HepG2 (cell line): ENCODE data around the gene TRPV6. TPM values are rescaled to one million over a fixed set of nuclear protein-coding genes. Genes with fewer than 3 reads are reported as not detected.

Experiments used
- ATAC-seq: fragments of 200-7000 bp; cut with Tn5 transposase; 3 replicates; pipeline ENCODE4 v1.9.1; 2020; ENCODE audit warnings: mild to moderate bottlenecking, moderate library complexity
- BruUV-seq: library from RNA; stranded (reverse); fragments of 400-500 nt; replicated peaks from 2 replicates; lab custom pipeline; 2021; lab: Mats Ljungman, UMichigan
- CTCF ChIA-PET: fragments of 300-600 bp; formaldehyde crosslinking; extraction: SDS; loops from one replicate; lab custom pipeline; 2021; ENCODE audit warnings: low total read pairs, inconsistent platforms, low intra/inter-chr PET ratio; lab: Yijun Ruan, JAX
- POLR2A ChIA-PET: fragments of 350-600 bp; sonication (Branson Sonifier 250); formaldehyde crosslinking; loops from one replicate; lab custom pipeline; 2020; ENCODE audit warnings: antibody characterized with exemption, inconsistent platforms; lab: Yijun Ruan, JAX
- DNase-seq: peaks from one replicate; pipeline ENCODE4 v3.0.0-alpha.2; 2015; ENCODE audit warnings: low spot score
- FAIRE-seq: peaks from 3 replicates; lab custom pipeline; 2011; peaks lifted over from hg19 to GRCh38; lab: Jason Lieb, UNC
- H2AFZ ChIP-seq: one replicate; pipeline ENCODE4 v1.6.1; 2011; ENCODE audit warnings: low read length, inconsistent platforms
- H3K27ac ChIP-seq: fragments of 300-600 bp; 3 replicates; pipeline ENCODE4 v1.8.0; 2011; ENCODE audit warnings: mixed run types, mild to moderate bottlenecking, mixed read lengths, low read length, inconsistent platforms; ENCODE audit not compliant: insufficient read depth; ENCODE audit errors: extremely low read length
- H3K27me3 ChIP-seq, 2 experiments: fragments of 200-600 bp in 1 of 2; 2 replicates in 1 of 2; 3 replicates in 1 of 2; pipeline versions ENCODE4 v1.6.0 to v1.8.0; 2011; ENCODE audit warnings: low read length in 2 of 2, mild to moderate bottlenecking in 2 of 2, moderate library complexity in 2 of 2, inconsistent platforms in 1 of 2; ENCODE audit not compliant: insufficient read depth in 2 of 2, control insufficient read depth in 1 of 2
- H3K36me3 ChIP-seq, 2 experiments: fragments of 200-600 bp in 1 of 2; replicated peaks in 1 of 2; 2 replicates in 1 of 2; 3 replicates in 1 of 2; pipeline versions ENCODE4 v1.5.1 to v1.8.0; 2011; ENCODE audit warnings: low read length in 2 of 2, inconsistent platforms in 1 of 2; ENCODE audit not compliant: insufficient read depth in 2 of 2, control insufficient read depth in 1 of 2
- H3K4me1 ChIP-seq: 2 replicates; pipeline ENCODE4 v1.5.1; 2012; ENCODE audit warnings: low read length, inconsistent platforms; ENCODE audit not compliant: insufficient read depth
- H3K4me2 ChIP-seq: 2 replicates; pipeline ENCODE4 v1.6.0; 2011; ENCODE audit warnings: low read depth, low read length, inconsistent platforms
- H3K4me3 ChIP-seq, 3 experiments: fragments of 200-600 bp in 1 of 3; sonication (generic), shearing (Covaris generic) in 1 of 3; replicated peaks in 1 of 3; 2 replicates each; pipeline ENCODE4 v1.5.1; 2011 to 2016; ENCODE audit warnings: low read length in 3 of 3, inconsistent platforms in 2 of 3, low read depth in 2 of 3, mild to moderate bottlenecking in 2 of 3, control low read depth in 1 of 3, mixed read lengths in 1 of 3; ENCODE audit not compliant: insufficient read depth in 1 of 3
- H3K79me2 ChIP-seq: one replicate; pipeline ENCODE4 v1.6.1; 2011; ENCODE audit warnings: low read length, inconsistent platforms; ENCODE audit not compliant: insufficient read depth
- H3K9ac ChIP-seq: 2 replicates; pipeline ENCODE4 v1.6.0; 2011; ENCODE audit warnings: mild to moderate bottlenecking, low read depth, low read length, inconsistent platforms; ENCODE audit not compliant: insufficient read depth
- H3K9me3 ChIP-seq: 2 replicates; pipeline ENCODE4 v1.5.1; 2012; ENCODE audit warnings: mild to moderate bottlenecking, low read length
- H4K20me1 ChIP-seq: 2 replicates; pipeline ENCODE4 v1.6.0; 2011; ENCODE audit warnings: inconsistent platforms, mild to moderate bottlenecking, low read length, moderate library complexity; ENCODE audit not compliant: insufficient read depth
- FOXM1 ChIP-seq: sonication (generic); formaldehyde crosslinking; IDR thresholded peaks from 2 replicates; pipeline ENCODE4 v1.5.0; 2020; ENCODE audit warnings: missing genetic modification reagents
- KAT2B ChIP-seq: fragments of 150-350 bp; IDR thresholded peaks from 2 replicates; pipeline ENCODE4 v1.6.1; 2014; ENCODE audit warnings: low read depth, low read length, borderline replicate concordance
- MTF2 ChIP-seq: sonication (generic); formaldehyde crosslinking; IDR thresholded peaks from 2 replicates; pipeline ENCODE4 v1.5.0; 2020; ENCODE audit warnings: missing genetic modification reagents, borderline replicate concordance
- MYNN ChIP-seq: sonication (generic); formaldehyde crosslinking; IDR thresholded peaks from 2 replicates; pipeline ENCODE4 v1.4.0; 2020; ENCODE audit warnings: mild to moderate bottlenecking, low read depth, missing genetic modification reagents
- NBN ChIP-seq: fragments of 450-650 bp; conservative IDR thresholded peaks from 2 replicates; pipeline ENCODE4 v1.6.1; 2017
- NR2F1 ChIP-seq, 2 experiments: fragments of 450-650 bp in 1 of 2; formaldehyde crosslinking in 1 of 2; IDR thresholded peaks; 2 replicates each; pipeline versions ENCODE4 v1.5.0 to v1.6.1; 2016 to 2020; ENCODE audit warnings: mild to moderate bottlenecking in 1 of 2, missing compliant biosample characterization in 1 of 2, missing genetic modification reagents in 1 of 2, moderate library complexity in 1 of 2
- REPIN1 ChIP-seq: sonication (generic); formaldehyde crosslinking; IDR thresholded peaks from 2 replicates; pipeline ENCODE4 v1.8.0; 2022; ENCODE audit warnings: missing genetic modification reagents, low read depth, mild to moderate bottlenecking, borderline replicate concordance
- SAP130 ChIP-seq: IDR thresholded peaks from 2 replicates; pipeline ENCODE4 v1.6.1; 2016; ENCODE audit warnings: low read depth
- YY1 ChIP-seq: IDR thresholded peaks from 2 replicates; pipeline ENCODE4 v1.6.1; 2011; ENCODE audit warnings: low read length, low read depth, moderate library complexity, mild to moderate bottlenecking; ENCODE audit not compliant: insufficient read depth, insufficient replicate concordance
- ZMYM2 ChIP-seq: sonication (generic); formaldehyde crosslinking; IDR thresholded peaks from 2 replicates; pipeline ENCODE4 v1.8.0; 2022; ENCODE audit warnings: mild to moderate bottlenecking, missing genetic modification reagents
- ZNF101 ChIP-seq: sonication (generic); formaldehyde crosslinking; IDR thresholded peaks from 2 replicates; pipeline ENCODE4 v1.4.0; 2020; ENCODE audit warnings: mild to moderate bottlenecking, low read depth, missing genetic modification reagents, borderline replicate concordance
- ZNF503 ChIP-seq: sonication (generic); formaldehyde crosslinking; IDR thresholded peaks from 2 replicates; pipeline ENCODE4 v1.4.0; 2020; ENCODE audit warnings: missing genetic modification reagents
- ZNF652 ChIP-seq: IDR thresholded peaks from 2 replicates; pipeline ENCODE4 v1.6.1; 2016; ENCODE audit warnings: low read depth, borderline replicate concordance
- WGBS: methylation state at CpG from one replicate; pipeline ENCODE4 v1.1.6; 2017; ENCODE audit warnings: low lambda C conversion rate; 5-methylcytosine and 5-hydroxymethylcytosine counted together
- in situ Hi-C: cut with HindIII; loops from 2 replicates; pipeline ENCODE4 v1.10.0; 2017; ENCODE audit warnings: low pct_unique_long_range_greater_than_20kb; ENCODE audit not compliant: extremely low pct_ligation_motif_present
- intact Hi-C: fragments of 100-400 bp; cut with micrococcal nuclease; formaldehyde crosslinking; loops from one replicate; pipeline ENCODE4 v1.10.0; 2022; ENCODE audit not compliant: unreplicated experiment
- polyA plus RNA-seq, 8 experiments: library from polyadenylated mRNA; depleted of rRNA in 3 of 8; stranded (reverse) in 7 of 8; unstranded in 1 of 8; fragments of >200 nt; fragmentation: Illumina TruSeq in 4 of 8; extraction: Trizol in 4 of 8; gene quantifications; 2 replicates each; pipeline versions ENCODE4 v1.2.1 to v1.2.3, GENCODE V29; 2011 to 2016; ENCODE audit warnings: low read depth in 4 of 8, missing spikeins in 1 of 8, mixed read lengths in 1 of 8; ENCODE audit not compliant: insufficient read depth in 1 of 8
- total RNA-seq, 5 experiments: library from RNA; depleted of rRNA; stranded (reverse); fragments of >200 nt; fragmentation: Illumina TruSeq; extraction: Trizol; gene quantifications; 2 replicates each; pipeline ENCODE4 v1.2.3, GENCODE V29; 2016; ENCODE audit warnings: low read depth in 1 of 5
- TF ChIP-seq, protein P1 (sequence below): sonication (generic); formaldehyde crosslinking; IDR thresholded peaks from 2 replicates; pipeline ENCODE4 v1.4.0; 2020; ENCODE audit warnings: mild to moderate bottlenecking, missing genetic modification reagents
- TF ChIP-seq, protein P2 (sequence below): sonication (generic); formaldehyde crosslinking; IDR thresholded peaks from 2 replicates; pipeline ENCODE4 v1.4.0; 2020; ENCODE audit warnings: missing genetic modification reagents, mild to moderate bottlenecking, borderline replicate concordance

TRPV6 gene
- total and polyA plus RNA-seq, 2 of the 13 experiments (the other 11 are each of a cell fraction or from before 2014, with no cell fraction given) = not detected

GRCh38 chr7:142847353-142847752, 38.2 kb downstream of the TRPV6 start:
- CTCF ChIA-PET = no interaction called here
- no peaks in the 10 kb centered on the region for H3K36me3 ChIP-seq
- H3K79me2 ChIP-seq = no peaks in the 10 kb centered on the region
- 15% methylated on average over 2 of the region's 2 CpGs for WGBS
- no peak overlapping the region for H3K9ac ChIP-seq
- H3K27ac ChIP-seq = no peak overlapping the region
- ATAC-seq (no peak), FAIRE-seq (no peak), DNase-seq (no peak)
- no peaks in the 10 kb centered on the region for H3K9me3 ChIP-seq
- in situ Hi-C loops = no loop called here
- BruUV-seq = no TSS peak
- intact Hi-C loops = no loop called here
- H3K4me2 ChIP-seq = no peak overlapping the region
- no peak overlapping the region for H2AFZ ChIP-seq
- no peak for TF ChIP-seq MTF2
- H3K4me3 ChIP-seq = no peak overlapping the region
- H4K20me1 ChIP-seq = no peaks in the 10 kb centered on the region
- no peaks in the 10 kb centered on the region; a peak in 1 of 5 replicates for H3K27me3 ChIP-seq
- H3K4me1 ChIP-seq = no peaks in the 10 kb centered on the region
- POLR2A ChIA-PET = no interaction called here

- Histone ChIP-seq H3K9me3 (no peaks in the 10 kb centered on the region), H3K4me1 (no peaks in the 10 kb centered on the region), H4K20me1 (no peaks in the 10 kb centered on the region), H3K27ac (no peak overlapping the region), H2AFZ (no peak overlapping the region), H3K79me2 (no peaks in the 10 kb centered on the region), H3K4me3 (no peak overlapping the region), H3K9ac (no peak overlapping the region), H3K36me3 (no peaks in the 10 kb centered on the region), H3K4me2 (no peak overlapping the region), H3K27me3 (no peaks in the 10 kb centered on the region)
- no peak for DNase-seq
- in situ Hi-C loops (no loop called here), intact Hi-C loops (no loop called here)
- POLR2A ChIA-PET = no interaction called here
- CTCF ChIA-PET = no interaction called here
- BruUV-seq = no TSS peak
- FAIRE-seq = no peak
- no peak for ATAC-seq
- 3% methylated on average over 1 of the region's 1 CpG for WGBS
- TF ChIP-seq MYNN (CRISPR knock-in tag) (no peak), KAT2B (no peak), ZNF503 (CRISPR knock-in tag) (no peak), SAP130 (CRISPR knock-in tag) (no peak), FOXM1 (no peak), ZMYM2 (CRISPR knock-in tag) (no peak), ZNF652 (CRISPR knock-in tag) (no peak), NR2F1 (CRISPR knock-in tag; IDR thresholded peaks at IDR 0.05) (no peak), NBN (no peak), YY1 (no peak), ZNF101 (no peak), REPIN1 (no peak)
- TF ChIP-seq, protein P1, sequence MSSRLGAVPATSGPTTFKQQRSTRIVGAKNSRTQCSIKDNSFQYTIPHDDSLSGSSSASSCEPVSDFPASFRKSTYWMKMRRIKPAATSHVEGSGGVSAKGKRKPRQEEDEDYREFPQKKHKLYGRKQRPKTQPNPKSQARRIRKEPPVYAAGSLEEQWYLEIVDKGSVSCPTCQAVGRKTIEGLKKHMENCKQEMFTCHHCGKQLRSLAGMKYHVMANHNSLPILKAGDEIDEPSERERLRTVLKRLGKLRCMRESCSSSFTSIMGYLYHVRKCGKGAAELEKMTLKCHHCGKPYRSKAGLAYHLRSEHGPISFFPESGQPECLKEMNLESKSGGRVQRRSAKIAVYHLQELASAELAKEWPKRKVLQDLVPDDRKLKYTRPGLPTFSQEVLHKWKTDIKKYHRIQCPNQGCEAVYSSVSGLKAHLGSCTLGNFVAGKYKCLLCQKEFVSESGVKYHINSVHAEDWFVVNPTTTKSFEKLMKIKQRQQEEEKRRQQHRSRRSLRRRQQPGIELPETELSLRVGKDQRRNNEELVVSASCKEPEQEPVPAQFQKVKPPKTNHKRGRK (CRISPR knock-in tag) = no peak
- TF ChIP-seq, protein P2, sequence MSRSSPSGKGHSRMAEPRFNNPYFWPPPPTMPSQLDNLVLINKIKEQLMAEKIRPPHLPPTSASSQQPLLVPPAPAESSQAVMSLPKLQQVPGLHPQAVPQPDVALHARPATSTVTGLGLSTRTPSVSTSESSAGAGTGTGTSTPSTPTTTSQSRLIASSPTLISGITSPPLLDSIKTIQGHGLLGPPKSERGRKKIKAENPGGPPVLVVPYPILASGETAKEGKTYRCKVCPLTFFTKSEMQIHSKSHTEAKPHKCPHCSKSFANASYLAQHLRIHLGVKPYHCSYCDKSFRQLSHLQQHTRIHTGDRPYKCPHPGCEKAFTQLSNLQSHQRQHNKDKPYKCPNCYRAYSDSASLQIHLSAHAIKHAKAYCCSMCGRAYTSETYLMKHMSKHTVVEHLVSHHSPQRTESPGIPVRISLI (CRISPR knock-in tag) = no peak
Measured at GRCh38 chr7:142842251-142842766, 43.2 kb downstream of the TRPV6 start.
